Superior temporal gyrus (tissue), 1 donor: ENCODE data around the gene CD58.
"Not testable (repeated sequence)": the region's sequence is repeated elsewhere in the genome, so short reads cannot be mapped to it uniquely, and the experiment has no call there.

Source experiments
- DNase-seq: peaks from one replicate; pipeline ENCODE4 v3.0.0-alpha.2; 2016; ENCODE audit errors: extremely low spot score

Gene CD58

GRCh38 chr1:116571215-116571919 is 541 bp upstream of the CD58 start:
- DNase-seq = no peak

DNA sequence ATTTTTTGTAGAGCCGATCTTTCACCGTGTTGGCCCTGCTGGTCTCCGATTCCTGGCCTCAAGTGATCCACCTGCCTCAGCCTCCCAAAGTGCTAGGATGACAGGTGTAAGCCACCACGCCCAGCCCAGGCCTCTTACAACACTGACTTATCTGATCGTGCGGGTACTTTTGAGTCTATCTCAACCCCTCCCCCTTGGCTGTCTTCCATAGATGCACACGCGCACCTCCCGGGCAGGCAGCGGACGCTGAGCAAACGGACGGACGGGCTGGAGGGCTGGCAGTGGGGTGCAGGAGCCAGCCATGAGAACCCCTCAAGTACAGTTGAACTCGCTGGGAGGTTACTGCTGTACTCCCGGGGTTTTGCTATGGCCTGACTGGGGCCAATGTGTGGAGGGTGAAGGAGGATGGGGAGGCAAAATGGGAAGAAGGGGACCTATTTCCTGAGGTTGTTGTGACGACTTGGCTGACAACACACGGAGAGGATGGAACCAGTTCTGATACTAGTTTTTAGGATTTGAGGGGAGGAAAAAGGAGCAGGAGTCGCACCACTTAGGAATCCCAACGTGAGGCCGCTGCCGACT is 959 bp downstream of the CD58 start:
- DNase-seq = no peak

DNA sequence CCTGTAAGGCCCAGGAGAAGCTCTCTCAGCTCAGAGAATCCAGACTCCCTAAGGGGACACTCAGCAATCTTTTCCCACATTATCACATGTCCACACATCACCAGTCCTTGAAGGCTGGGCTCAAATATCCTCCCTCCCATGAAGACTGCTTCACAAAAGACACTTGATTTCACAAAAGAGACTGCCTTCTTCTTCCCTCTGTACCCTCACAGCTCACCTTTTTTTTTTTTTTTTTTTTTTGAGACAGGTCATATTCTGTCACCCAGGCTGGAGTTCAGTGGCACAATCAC is 1.5 kb downstream of the CD58 start:
- DNase-seq = no peak

DNA sequence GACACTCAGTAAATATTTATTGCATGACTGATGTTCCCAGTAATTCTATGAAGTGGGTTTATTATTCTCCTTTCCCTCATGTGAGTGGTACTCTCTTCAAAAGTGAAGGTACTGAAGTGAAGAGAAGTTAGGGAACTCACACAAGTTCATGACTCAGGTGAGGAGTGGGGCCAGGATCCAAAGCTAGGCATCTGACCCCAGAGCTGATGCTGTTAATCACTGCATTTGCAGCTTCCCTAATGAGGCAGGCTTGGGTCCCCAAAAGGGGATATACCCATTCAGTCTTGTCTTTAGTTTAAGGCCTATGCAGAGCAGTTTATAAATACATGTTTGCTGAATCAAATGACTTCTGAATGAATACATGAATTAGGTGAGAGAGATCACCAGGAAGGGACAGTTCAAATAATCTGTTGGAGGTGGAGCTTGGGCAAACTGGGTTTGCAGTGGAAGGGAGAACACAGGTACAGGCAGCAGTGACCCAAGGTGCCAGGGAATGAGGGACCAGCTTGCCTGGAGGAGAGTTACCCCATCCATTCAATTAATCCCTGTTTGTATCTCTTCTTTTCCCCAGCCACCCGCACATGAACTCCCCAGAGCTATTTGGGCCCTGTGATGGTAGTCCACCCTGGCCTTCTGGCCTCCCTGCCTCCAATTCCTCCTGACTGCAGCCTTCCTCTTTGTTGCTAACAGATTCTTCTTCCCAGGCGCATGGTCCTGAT is 2.0 kb downstream of the CD58 start:
- DNase-seq = no peak

DNA sequence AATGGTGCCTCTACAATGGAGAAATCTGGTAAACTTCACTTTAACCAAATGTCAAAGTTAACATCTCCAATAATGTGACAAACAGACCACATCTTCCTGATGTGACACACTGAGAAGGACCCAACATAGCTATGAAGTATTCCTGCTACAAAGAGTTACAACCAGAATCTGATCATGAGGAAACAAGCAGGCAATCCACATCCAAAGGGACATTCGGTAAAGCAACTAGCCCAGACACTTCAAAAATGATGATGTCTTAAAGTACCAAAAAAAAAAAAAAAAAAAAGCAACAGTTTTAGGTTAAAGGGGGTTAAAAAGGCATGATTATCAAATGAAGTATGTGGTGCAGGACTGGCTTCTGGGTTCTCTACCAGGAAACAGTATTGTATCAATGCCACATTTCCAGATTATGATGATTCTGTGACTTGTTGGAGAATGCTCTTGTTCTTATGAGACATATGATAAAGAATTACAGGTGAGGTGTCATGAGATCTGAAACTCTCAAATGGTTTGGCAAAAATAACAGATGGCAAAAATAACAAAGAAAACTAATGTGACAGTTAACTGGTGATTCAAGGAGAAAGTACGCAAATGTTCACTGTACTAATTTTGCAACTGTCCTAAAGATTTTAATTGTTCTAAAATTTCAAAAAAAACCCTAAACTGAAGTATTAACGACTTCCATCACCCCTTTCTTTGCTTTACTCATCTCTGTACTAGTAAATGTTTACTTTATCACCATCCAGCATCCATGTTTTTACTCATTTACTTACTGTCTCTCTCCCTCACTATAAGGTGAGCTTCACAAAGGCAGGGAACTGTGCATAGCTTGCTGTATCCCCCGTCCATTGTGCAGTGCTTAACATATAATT is 2.8 kb downstream of the CD58 start:
- no peak for DNase-seq

GRCh38 chr1:116565222-116565621 is 5.6 kb downstream of the CD58 start:
- no peak for DNase-seq

DNA sequence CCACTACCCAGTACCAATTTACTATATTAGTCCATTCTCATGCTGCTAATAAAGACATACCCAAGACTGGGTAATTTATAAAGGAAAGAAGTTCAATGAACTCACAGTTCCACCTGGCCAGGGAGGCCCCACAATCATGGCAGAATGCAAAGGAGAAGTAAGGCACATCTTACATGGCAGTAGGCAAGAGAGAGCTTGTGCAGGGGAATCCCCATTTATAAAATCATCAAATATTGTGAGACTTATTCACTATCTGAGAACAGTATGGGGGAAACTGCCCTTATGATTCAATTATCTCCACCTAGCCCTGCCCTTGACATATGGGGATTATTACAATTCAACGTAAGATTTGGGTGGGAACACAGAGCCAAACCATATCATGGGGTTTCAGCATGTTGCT is 6.4 kb downstream of the CD58 start:
- no peak for DNase-seq

DNA sequence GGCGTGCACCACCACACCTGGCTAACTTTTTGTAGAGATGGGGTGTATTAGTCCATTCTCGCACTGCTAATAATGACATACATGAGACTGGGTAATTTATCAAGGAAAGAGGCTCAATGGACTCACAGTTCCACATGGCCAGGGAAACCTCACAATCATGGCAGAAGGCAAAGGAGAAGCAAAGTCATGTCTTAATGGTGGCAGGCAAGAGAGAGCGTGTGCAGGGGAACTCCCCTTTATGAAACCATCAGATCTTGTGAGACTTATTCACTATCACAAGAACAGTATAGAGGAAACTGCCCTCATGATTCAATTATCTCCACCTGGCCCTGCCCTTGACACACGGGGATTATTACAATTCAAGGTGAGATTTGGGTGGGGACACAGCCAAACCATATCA is 8.4 kb downstream of the CD58 start:
- DNase-seq = not testable (repeated sequence)

DNA sequence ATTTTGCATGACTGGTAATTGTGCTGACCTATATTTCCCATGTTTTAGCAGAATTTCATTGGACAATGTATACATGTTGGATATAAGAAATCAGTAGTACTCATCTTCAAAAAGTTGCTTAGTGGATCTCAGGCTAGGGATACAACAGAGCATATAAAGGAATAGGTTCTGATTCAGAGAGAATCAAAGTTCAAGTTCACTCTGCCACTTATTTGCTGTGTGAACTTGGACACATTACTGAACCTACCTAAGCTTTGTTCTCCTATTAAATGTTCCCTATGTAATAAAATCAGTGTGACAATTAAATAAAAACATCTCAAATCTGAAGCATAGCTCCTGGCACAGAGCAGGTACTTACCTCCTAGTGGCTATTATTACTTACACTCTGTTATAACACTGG is 9.3 kb downstream of the CD58 start:
- no peak for DNase-seq

GRCh38 chr1:116560704-116561490 is 9.9 kb downstream of the CD58 start:
- DNase-seq = no peak

DNA sequence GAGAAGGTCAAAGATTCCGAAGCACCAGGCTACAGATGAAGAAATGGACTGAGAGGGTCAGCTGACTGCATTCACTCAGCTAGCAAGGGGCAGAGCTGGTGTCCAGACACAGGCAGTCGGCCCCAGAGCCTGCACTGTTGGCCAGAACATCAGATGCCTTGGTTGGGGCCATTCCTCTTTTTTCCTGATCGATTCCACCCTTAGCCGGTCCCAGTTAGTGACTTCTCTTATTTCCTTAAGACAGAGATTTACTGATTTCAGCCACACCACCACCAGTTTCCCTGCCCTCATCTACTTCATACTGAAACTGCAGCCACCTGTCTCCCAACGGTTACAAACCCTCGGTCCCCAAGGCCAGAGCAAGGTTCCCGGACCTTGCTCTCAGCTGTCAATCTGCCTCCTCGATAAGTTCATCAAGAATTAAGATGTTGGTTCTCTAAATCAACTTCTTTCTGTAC is 11.5 kb downstream of the CD58 start:
- no peak for DNase-seq

DNA sequence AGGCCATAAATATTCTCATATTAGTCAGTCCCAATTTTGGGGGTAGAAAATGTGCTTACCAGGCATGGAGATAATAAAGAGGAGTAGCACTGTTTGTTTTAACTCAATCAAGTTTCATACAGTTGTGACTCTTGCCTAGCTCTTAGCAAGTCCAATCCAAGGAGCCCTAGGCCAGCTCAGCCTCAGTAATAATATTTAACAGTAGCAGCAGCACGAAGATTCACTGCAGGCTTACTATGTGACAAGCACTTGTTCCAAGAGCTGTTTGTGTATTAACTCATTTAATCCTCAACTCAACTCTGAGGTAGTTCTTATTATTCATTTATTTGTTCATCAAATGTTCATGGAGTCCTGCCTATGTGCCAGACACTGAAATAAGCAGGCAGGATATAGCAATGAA is 12.3 kb downstream of the CD58 start:
- DNase-seq = no peak

GRCh38 chr1:116558140-116558549 is 12.7 kb downstream of the CD58 start:
- no peak for DNase-seq

GRCh38 chr1:116557323-116557878 is 13.4 kb downstream of the CD58 start:
- DNase-seq = no peak

GRCh38 chr1:116556289-116557006 is 14.4 kb downstream of the CD58 start:
- DNase-seq = no peak

- DNase-seq = no peak
Observed at GRCh38 chr1:116554924-116555323, 15.9 kb downstream of the CD58 start.

GRCh38 chr1:116553386-116554115 is 17.3 kb downstream of the CD58 start:
- DNase-seq = no peak

GRCh38 chr1:116546354-116546977 is 24.4 kb downstream of the CD58 start:
- no peak for DNase-seq

DNA sequence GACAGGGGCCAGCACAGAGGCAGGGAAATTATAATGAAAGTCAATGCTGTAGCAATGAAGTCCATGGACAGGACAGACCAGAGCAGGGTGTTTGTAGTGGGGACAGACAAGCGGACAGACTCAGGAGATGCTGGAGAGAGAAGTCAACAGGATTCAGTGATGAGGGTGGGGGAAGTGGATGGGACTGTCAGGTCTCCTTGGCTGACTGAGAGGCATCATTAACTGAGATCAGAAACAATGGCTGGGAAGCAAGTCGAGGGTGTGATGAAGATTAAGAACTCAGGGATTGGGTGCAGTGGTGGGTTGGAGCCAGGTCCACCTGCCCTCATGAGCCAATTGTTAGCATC is 25.5 kb downstream of the CD58 start:
- no peak for DNase-seq
